MM.1S (cell line): ENCODE results near the gene FANCG.

ENCODE experiments used
- DNase-seq: peaks from one replicate; pipeline ENCODE4 v3.0.0-alpha.2; 2015
- H2AFZ ChIP-seq: fragments of 300-600 bp; sonication (generic); 2 replicates; pipeline ENCODE4 v1.6.0; 2016; ENCODE audit warnings: antibody characterized with exemption, low read length
- H3F3A ChIP-seq: fragments of 300-600 bp; sonication (generic); 2 replicates; pipeline ENCODE4 v1.6.1; 2016; ENCODE audit warnings: mild to moderate bottlenecking, antibody characterized with exemption, low read length, moderate library complexity, mixed read lengths; ENCODE audit not compliant: insufficient read depth
- H3K27ac ChIP-seq: fragments of 300-600 bp; sonication (generic); 2 replicates; pipeline ENCODE4 v1.5.1; 2016; ENCODE audit warnings: mild to moderate bottlenecking, low read length
- H3K27me3 ChIP-seq: fragments of 300-600 bp; sonication (generic); replicated peaks from 2 replicates; pipeline ENCODE4 v1.6.0; 2016; ENCODE audit warnings: low read length; ENCODE audit not compliant: insufficient read depth
- H3K36me3 ChIP-seq: fragments of 300-600 bp; sonication (generic); replicated peaks from 2 replicates; pipeline ENCODE4 v1.6.1; 2016; ENCODE audit warnings: mild to moderate bottlenecking, low read length, mixed read lengths; ENCODE audit not compliant: insufficient read depth
- H3K4me1 ChIP-seq: fragments of 300-600 bp; sonication (generic); 2 replicates; pipeline ENCODE4 v1.6.1; 2016; ENCODE audit warnings: low read length, mixed read lengths
- H3K4me2 ChIP-seq: fragments of 300-600 bp; sonication (generic); 2 replicates; pipeline ENCODE4 v1.6.0; 2016; ENCODE audit warnings: low read depth, low read length
- H3K4me3 ChIP-seq: fragments of 300-600 bp; sonication (generic); 2 replicates; pipeline ENCODE4 v1.5.1; 2016; ENCODE audit warnings: low read length, mixed read lengths
- H3K79me2 ChIP-seq: fragments of 300-600 bp; sonication (generic); 2 replicates; pipeline ENCODE4 v1.6.1; 2016; ENCODE audit warnings: mixed run types, low read length, mixed read lengths
- H3K9ac ChIP-seq: fragments of 300-600 bp; sonication (generic); 2 replicates; pipeline ENCODE4 v1.6.1; 2016; ENCODE audit warnings: low read length, mixed read lengths
- H3K9me2 ChIP-seq: fragments of 300-600 bp; sonication (generic); replicated peaks from 2 replicates; pipeline ENCODE4 v1.6.1; 2016; ENCODE audit warnings: mild to moderate bottlenecking, low read length, mixed read lengths; ENCODE audit not compliant: insufficient read depth
- H3K9me3 ChIP-seq: fragments of 300-600 bp; sonication (generic); replicated peaks from 2 replicates; pipeline ENCODE4 v1.6.1; 2016; ENCODE audit warnings: mild to moderate bottlenecking, low read length, mixed read lengths; ENCODE audit not compliant: insufficient read depth
- H4K20me1 ChIP-seq: fragments of 300-600 bp; sonication (generic); 2 replicates; pipeline ENCODE4 v1.6.1; 2016; ENCODE audit warnings: mild to moderate bottlenecking, low read length, moderate library complexity, mixed read lengths; ENCODE audit not compliant: insufficient read depth
- EZH2 ChIP-seq: fragments of 300-600 bp; sonication (generic); optimal IDR thresholded peaks from 2 replicates; pipeline ENCODE3; 2017; ENCODE audit warnings: low read depth, mild to moderate bottlenecking, antibody characterized with exemption, low read length, mixed read lengths
- EZH2phosphoT487 ChIP-seq: fragments of 300-600 bp; sonication (generic); IDR thresholded peaks from 2 replicates; pipeline ENCODE4 v1.6.1; 2018; ENCODE audit warnings: antibody characterized with exemption, low read length
- TF ChIP-seq, protein P1 (sequence below): fragments of 300-600 bp; sonication (generic); IDR thresholded peaks from 2 replicates; pipeline ENCODE4 v1.5.1; 2016; ENCODE audit warnings: antibody characterized with exemption, low read length, mixed read lengths

The FANCG gene

GRCh38 chr9:35108946-35109575 lies 29.3 kb upstream of the FANCG start:
- Histone ChIP-seq H3K27ac (no peak overlapping the region), H4K20me1 (no peaks in the 10 kb centered on the region), H3K4me3 (no peak overlapping the region), H3K4me1 (peaks cover 18% of the 10 kb centered on the region), H3K36me3 (no peaks in the 10 kb centered on the region), H3K9me3 (no peaks in the 10 kb centered on the region), H3K9me2 (no peaks in the 10 kb centered on the region), H3K4me2 (no peak overlapping the region), H3K79me2 (peaks cover 16% of the 10 kb centered on the region), H3K27me3 (no peaks in the 10 kb centered on the region), H2AFZ (no peak overlapping the region), H3K9ac (no peak overlapping the region), H3F3A (peaks cover 5% of the 10 kb centered on the region; the same call in 1 of the 2 replicates)
- TF ChIP-seq EZH2, result no peak
- no peak for TF ChIP-seq EZH2phosphoT487
- TF ChIP-seq, protein P1, sequence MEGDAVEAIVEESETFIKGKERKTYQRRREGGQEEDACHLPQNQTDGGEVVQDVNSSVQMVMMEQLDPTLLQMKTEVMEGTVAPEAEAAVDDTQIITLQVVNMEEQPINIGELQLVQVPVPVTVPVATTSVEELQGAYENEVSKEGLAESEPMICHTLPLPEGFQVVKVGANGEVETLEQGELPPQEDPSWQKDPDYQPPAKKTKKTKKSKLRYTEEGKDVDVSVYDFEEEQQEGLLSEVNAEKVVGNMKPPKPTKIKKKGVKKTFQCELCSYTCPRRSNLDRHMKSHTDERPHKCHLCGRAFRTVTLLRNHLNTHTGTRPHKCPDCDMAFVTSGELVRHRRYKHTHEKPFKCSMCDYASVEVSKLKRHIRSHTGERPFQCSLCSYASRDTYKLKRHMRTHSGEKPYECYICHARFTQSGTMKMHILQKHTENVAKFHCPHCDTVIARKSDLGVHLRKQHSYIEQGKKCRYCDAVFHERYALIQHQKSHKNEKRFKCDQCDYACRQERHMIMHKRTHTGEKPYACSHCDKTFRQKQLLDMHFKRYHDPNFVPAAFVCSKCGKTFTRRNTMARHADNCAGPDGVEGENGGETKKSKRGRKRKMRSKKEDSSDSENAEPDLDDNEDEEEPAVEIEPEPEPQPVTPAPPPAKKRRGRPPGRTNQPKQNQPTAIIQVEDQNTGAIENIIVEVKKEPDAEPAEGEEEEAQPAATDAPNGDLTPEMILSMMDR, result no peak
- DNase-seq, result no peak

DNA sequence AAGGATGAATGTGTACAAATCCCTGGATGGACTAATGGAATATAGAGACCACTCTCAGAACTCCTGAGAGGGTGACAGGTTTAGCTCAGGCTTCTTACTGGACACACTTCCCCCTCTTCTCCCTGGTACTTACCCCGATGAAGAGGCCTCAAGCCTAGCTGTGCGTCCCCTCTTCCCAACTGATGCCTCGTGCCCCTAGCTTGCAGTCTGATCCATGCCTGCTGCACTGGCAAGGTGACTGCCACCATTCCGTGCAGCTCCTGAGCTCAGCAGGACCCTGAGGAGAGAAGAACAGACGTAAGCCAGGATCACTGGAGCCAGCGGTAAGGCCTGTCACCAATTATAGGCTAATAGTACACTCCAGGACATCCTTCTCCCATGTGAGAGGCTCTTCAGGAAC lies 28.7 kb upstream of the FANCG start:
- H3K9me2 ChIP-seq, result no peaks in the 10 kb centered on the region
- no peak overlapping the region for H2AFZ ChIP-seq
- no peaks in the 10 kb centered on the region for H4K20me1 ChIP-seq
- peaks cover 3% of the 10 kb centered on the region; the same call in 1 of the 2 replicates for H3F3A ChIP-seq
- H3K79me2 ChIP-seq, result peaks cover 16% of the 10 kb centered on the region
- no peak for DNase-seq
- no peaks in the 10 kb centered on the region for H3K9me3 ChIP-seq
- no peaks in the 10 kb centered on the region for H3K36me3 ChIP-seq
- H3K27ac ChIP-seq, result no peak overlapping the region
- no peak overlapping the region for H3K9ac ChIP-seq
- H3K4me1 ChIP-seq, result peaks cover 16% of the 10 kb centered on the region
- H3K27me3 ChIP-seq, result no peaks in the 10 kb centered on the region
- H3K4me3 ChIP-seq, result no peak overlapping the region
- H3K4me2 ChIP-seq, result no peak overlapping the region
- no peak for TF ChIP-seq EZH2phosphoT487
- no peak for TF ChIP-seq EZH2
- TF ChIP-seq, protein P1, result no peak

GRCh38 chr9:35107297-35108290 lies 27.9 kb upstream of the FANCG start:
- no peaks in the 10 kb centered on the region for H4K20me1 ChIP-seq
- no peak for DNase-seq
- no peak overlapping the region for H3K4me3 ChIP-seq
- H3F3A ChIP-seq, result peaks cover 6% of the 10 kb centered on the region; the same call in 1 of the 2 replicates
- H3K4me1 ChIP-seq, result peaks cover 17% of the 10 kb centered on the region
- no peaks in the 10 kb centered on the region for H3K9me3 ChIP-seq
- no peak overlapping the region for H3K9ac ChIP-seq
- H3K36me3 ChIP-seq, result no peaks in the 10 kb centered on the region
- no peaks in the 10 kb centered on the region for H3K27me3 ChIP-seq
- H3K27ac ChIP-seq, result no peak overlapping the region
- H2AFZ ChIP-seq, result no peak overlapping the region
- no peak overlapping the region for H3K4me2 ChIP-seq
- H3K9me2 ChIP-seq, result no peaks in the 10 kb centered on the region
- TF ChIP-seq, protein P1, result no peak
- TF ChIP-seq EZH2, result no peak
- TF ChIP-seq EZH2phosphoT487, result no peak
- H3K79me2 ChIP-seq, result peaks cover 14% of the 10 kb centered on the region
